Activated T-cell treated with anti-CD3 and anti-CD28 coated beads for 24 hours (primary cell): ENCODE measurements around the gene RUSF1.
"Not testable (repeated sequence)": the region's sequence is repeated elsewhere in the genome, so short reads cannot be mapped to it uniquely, and the experiment has no call there.

Source experiments
- DNase-seq: peaks from one replicate; pipeline ENCODE4 v3.0.0-alpha.2; 2020; ENCODE audit warnings: low read depth

Gene RUSF1

DNA sequence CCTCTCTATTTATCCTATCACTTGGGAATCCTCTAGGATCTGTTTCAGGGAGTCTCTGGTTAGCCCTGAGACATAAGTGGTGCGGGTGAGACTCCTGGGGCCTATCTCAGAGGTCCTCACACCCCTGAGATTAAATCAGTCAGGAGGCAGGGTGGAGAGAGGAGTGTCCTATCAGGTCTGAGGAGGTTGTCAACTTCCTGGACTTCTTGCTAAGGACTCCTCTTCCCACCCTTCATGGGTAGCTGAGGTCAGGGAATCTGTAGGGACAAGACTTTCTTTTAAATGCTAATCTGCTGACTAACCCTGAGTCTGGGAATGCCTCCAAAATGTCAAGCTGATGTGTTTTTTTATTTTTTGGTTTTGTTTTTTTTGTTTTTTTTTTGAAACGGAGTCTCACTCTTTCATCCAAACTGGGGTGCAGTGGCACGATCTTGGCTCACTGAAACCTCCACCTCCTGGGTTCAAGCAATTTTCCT is 55.5 kb downstream of the RUSF1 start:
- DNase-seq: no peak

- no peak for DNase-seq
Measured at GRCh38 chr16:31451681-31452351, 56.4 kb downstream of the RUSF1 start.

DNA sequence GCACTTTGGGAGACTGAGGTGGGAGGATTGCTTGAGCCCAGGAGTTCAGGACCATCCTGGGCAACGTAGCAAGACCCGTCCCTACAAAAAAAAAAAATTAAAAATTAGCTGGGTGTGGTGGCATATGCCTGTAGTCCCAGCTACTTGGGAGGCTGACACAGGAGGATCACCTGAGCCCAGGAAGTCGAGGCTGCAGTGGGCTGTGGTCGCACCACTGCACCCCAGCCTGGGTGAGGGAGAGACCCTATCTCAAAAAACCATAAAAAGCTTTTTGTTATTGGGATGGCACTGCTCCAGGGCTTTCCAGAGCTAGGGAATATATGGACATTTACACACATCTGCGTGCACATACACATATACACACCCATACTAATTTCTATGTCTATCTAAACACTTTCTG is 57.0 kb downstream of the RUSF1 start:
- no peak for DNase-seq

- DNase-seq: not testable (repeated sequence)
Measured at GRCh38 chr16:31445931-31446330, 62.3 kb downstream of the RUSF1 start.

DNA sequence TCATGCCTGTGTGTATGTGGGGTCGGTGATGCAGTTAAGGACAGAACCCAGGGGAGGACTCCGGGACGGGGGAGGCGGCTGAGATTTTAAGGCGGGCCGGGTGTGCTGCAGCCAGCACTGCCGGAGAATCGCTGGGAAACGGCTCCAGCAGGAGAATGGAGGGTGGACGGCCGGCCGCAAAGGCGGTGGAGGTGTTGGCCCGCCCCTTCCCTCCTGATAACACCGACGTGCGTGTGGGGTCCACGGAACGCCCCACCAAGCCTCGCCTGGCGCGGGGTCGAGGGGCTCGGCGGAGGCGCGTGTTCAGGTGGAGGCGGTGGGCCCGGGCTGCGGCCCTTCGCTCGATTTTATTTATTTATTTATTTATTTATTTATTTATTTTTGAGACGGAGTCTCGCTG is 66.2 kb downstream of the RUSF1 start:
- no peak for DNase-seq

- no peak for DNase-seq
Measured at GRCh38 chr16:31440516-31441184, 67.5 kb downstream of the RUSF1 start.

DNA sequence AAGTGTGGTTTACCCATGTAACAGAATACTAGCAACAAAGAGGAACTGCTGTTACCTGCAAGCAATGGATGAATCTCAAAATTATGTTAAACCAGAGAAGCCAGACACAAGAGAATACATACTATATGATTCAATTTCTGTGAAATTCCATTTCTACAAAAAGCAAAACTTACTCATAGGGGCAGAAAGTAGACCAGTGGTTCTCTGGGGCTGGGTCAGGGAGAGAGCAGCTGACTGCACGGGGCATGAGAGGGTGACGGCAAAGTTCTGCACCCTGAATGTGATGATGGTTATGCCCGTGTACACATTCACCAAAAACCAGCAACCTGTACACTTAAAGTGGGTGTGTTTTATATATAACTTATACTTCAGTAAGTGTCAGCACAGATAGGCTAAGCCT is 68.7 kb downstream of the RUSF1 start:
- no peak for DNase-seq
